Measurements from ENCODE around the gene POLDIP3. TPM values are rescaled to one million over a fixed set of nuclear protein-coding genes. Genes with fewer than 3 reads are reported as not detected.

The POLDIP3 gene
- total RNA-seq, 4 donors from 2014 or later: 24.9 to 29.3 (median 25.6) TPM

DNA sequence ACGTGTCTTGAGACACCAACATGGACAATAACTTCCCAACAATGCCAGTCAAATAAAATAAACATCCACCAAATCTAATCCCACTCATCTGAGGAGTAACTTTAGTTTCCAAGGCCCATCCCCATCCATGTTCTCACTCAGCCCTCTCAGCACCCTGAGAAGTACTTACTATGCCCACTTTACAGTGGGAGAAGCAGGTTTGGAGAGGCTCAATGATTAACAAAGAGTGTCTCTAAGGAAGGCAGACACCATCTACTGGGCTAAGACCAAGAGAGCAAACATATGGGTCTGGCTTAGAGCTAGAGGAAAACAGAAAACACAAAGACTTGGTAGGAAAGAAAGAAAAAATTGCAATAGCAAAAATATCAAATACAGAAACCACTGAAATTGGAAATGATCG, 11.3 kb downstream of the POLDIP3 start:
- TF ChIP-seq, protein P1, sequence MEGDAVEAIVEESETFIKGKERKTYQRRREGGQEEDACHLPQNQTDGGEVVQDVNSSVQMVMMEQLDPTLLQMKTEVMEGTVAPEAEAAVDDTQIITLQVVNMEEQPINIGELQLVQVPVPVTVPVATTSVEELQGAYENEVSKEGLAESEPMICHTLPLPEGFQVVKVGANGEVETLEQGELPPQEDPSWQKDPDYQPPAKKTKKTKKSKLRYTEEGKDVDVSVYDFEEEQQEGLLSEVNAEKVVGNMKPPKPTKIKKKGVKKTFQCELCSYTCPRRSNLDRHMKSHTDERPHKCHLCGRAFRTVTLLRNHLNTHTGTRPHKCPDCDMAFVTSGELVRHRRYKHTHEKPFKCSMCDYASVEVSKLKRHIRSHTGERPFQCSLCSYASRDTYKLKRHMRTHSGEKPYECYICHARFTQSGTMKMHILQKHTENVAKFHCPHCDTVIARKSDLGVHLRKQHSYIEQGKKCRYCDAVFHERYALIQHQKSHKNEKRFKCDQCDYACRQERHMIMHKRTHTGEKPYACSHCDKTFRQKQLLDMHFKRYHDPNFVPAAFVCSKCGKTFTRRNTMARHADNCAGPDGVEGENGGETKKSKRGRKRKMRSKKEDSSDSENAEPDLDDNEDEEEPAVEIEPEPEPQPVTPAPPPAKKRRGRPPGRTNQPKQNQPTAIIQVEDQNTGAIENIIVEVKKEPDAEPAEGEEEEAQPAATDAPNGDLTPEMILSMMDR (IDR thresholded peaks at IDR 0.05; ENCODE audit: low read depth): no peak

DNA sequence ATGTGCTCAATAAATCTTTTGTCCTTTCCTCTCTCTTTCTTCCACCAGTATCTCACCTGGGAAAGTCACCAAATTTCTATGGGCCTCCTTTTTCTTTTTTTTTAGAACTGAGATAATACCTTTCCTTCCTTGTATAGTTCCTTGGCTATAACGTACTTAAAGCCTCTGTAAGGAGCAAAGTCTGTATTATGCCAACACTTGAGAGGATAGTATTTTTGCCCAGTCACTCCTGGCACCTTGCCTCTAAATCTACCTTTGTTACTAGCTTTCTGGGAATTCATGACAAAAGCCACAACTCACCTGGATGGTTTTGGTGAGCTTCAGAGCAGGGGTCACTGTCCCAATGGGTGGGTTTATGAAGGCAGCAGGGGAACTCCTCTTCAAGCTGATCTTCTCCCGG, 12.2 kb downstream of the POLDIP3 start:
- TF ChIP-seq, protein P1 (IDR thresholded peaks at IDR 0.05; ENCODE audit: low read depth): no peak

DNA sequence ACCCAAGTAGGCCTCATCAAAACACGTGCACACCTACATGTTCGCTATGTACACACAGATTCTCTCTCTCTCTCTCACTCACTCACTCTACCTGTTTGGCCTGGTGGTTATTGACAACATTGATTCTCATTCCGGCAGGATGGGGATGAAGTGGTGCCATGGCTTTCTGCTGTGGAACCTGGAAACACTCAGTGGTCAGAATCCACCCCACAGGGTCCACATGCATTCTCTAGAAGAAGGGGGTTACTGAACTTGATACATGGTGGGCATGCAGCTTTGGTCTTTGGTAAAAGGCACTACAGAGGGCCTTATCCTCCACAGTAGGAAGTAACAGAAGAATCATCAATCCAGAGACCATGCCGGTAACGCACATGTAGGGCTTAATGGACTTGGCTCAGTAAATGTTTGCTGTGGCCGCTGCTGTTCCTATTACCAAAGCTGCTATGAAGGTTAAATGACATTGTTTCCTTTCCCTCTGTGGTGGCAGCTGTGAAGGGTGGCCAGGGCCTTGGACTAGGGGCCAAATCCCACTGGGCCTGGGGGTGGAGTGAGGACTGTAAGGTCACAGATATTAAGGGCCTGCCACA, 12.7 kb downstream of the POLDIP3 start:
- TF ChIP-seq, protein P1 (IDR thresholded peaks at IDR 0.05; ENCODE audit: low read depth): no peak

DNA sequence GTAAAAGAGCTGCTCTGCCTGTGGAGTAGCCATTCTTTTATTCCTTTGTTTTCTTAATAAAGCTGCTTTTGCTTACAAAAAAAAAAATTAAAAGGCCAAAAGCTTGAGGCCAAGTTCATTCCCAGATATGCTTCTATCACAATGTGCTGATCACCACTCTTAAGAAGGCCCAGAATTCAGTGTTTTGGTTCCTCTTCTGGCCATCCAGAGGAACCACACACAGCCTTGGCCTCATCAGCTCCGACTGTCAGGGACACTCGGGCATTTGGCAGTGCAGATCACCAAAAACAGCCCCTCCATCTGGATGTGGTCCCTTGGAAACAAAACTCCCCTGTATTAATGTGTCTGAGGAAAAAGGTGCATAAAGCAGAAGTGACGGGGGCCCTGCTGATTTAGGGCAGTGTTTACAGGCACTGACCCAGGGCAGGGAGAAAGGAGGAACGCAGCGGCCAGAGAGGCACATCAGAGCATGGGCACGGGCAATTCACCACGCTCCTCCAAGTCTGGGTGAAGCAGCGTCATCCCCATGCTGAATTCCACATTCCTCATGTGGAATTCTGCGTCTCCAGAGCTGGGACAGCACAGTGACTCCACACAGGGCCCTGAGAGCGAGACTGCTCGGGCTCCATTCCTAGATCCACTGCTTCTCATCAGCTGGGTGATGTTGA, 17.7 kb downstream of the POLDIP3 start:
- TF ChIP-seq, protein P1 (IDR thresholded peaks at IDR 0.05; ENCODE audit: low read depth): no peak

DNA sequence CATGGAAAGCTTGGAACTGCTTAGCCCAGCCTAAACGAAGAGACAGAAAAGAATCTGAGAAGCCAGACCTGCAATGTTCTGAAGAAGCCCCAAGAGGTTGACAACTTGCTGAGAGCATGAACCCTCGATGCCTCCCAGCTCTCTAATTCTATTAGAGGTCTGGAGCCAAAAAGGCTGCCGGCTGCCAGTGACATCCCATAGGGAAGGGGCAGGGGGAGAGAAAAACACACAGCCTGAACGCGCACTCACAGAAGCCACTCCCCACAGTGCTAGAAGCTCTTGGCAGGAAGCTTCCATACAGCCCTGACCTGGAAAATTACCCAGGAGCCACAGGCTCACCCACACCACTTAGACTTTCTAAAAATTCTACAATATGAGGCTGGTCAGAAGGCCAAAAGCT, 18.3 kb downstream of the POLDIP3 start:
- TF ChIP-seq, protein P1 (IDR thresholded peaks at IDR 0.05; ENCODE audit: low read depth): no peak

DNA sequence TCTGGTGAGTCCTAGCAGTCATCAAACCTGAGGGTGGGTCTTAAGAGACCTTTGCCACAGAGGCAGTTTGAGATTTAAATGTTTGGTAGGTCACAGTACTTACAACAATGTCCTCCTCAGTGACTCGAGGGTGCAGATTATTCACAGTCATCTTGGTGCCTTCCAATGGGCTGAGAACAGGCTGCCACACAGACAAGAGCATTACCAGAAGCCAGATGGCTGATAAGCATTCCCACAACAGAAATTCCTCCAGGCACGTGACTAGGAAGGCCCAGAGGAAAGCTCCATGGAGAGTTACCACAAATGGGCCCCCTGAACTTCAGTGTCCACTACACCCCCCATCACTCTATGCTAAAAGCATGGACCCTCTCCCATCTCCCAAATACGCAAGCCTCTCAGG, 19.2 kb downstream of the POLDIP3 start:
- TF ChIP-seq, protein P1 (IDR thresholded peaks at IDR 0.05; ENCODE audit: low read depth): no peak

DNA sequence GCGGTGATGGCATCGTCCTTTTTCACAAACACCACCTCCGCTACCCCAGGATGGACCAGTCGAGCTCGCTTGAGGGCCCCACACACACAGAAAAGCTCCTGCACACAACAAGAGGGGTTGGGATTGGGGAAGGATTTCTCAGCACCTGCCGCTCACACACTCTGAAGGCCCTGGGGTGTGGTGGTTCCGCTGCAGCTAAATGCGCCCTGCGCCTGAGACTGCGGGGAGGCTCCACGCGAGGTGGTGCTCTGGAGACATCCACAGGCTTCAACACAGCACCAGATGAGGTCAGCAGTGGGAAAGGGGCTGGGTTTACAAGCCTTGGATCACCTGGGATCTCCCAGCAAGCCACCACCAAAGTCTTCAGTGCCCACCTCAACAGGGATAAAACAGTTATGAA, 22.7 kb downstream of the POLDIP3 start:
- TF ChIP-seq, protein P1 (IDR thresholded peaks at IDR 0.05; ENCODE audit: low read depth): no peak
